Stimulated activated naive CD8-positive, alpha-beta T cell treated with anti-CD3 and anti-CD28 coated beads, Interleukin-15, Interleukin-2, amounts not matched to agents 100 ng/mL and 50 ng/mL, for 24 hours (primary cell): ENCODE measurements around the gene PNKP.

Experiments
- H3K27ac Mint-ChIP-seq: one replicate; pipeline ENCODE4 v1.8.0; 2021; ENCODE audit warnings: mild to moderate bottlenecking, mixed read lengths
- H3K27me3 Mint-ChIP-seq: one replicate; pipeline ENCODE4 v1.8.0; 2021; ENCODE audit warnings: mixed read lengths
- H3K36me3 Mint-ChIP-seq: one replicate; pipeline ENCODE4 v1.8.0; 2021; ENCODE audit warnings: low read depth, mixed read lengths
- H3K4me1 Mint-ChIP-seq: one replicate; pipeline ENCODE4 v1.8.0; 2021; ENCODE audit warnings: low read depth, mixed read lengths
- H3K4me3 Mint-ChIP-seq: one replicate; pipeline ENCODE4 v1.8.0; 2021; ENCODE audit warnings: mild to moderate bottlenecking, mixed read lengths
- H3K9me3 Mint-ChIP-seq: one replicate; pipeline ENCODE4 v1.8.0; 2021; ENCODE audit warnings: mixed read lengths

PNKP gene

DNA sequence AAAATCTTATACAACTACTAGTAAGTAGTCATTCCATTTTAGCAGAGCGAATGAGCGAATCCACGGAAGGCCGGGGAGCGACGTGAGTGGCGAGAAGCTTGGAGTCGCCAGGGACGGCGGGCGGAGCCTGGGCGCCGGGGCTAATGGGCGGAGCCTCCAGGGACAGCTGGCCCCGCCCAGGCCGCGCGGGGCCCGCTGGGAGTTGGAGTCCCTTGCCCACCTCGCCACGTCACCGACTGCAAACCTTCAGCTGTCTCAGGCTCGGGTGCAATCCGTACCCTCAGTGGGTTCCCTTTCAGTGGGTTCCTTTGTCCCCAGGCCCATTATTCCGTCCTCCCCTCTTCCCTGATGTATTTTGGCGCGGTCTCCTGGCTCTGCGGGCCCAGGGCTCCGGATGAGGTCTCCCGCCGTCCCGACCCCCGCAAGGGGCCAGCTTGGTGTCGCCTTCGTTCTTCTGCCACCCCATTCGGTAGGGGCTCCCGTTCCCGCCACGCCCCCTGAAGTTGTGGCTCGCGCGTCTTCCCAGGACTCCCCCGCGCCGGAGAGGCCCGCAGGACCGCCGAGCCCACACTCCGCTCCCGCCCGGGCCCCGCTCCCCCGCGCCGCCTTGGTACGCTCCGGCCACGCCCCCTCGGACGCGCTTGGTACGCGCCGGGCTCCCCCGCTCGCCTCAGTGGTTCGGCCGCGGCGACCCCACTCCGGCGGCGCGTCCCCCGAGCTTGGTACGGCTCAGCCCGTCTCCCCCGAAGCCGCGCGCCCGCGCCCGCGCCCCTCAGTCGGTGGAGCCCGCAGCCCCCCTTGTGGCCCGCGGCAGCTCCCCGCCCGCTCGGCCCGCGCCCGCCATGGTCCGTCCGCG, 16.7 kb downstream of the PNKP start, which contains the start of gene PTOV1:
Gene PTOV1 (plus strand): TSS at position 673 of the 856 bp plus-strand sequence.
- H3K4me1 Mint-ChIP-seq: peaks cover 45% of the 10 kb centered on the region
- H3K27me3 Mint-ChIP-seq: no peaks in the 10 kb centered on the region
- peak within 1 kb of the TSS; percentile 91 for H3K27ac Mint-ChIP-seq

DNA sequence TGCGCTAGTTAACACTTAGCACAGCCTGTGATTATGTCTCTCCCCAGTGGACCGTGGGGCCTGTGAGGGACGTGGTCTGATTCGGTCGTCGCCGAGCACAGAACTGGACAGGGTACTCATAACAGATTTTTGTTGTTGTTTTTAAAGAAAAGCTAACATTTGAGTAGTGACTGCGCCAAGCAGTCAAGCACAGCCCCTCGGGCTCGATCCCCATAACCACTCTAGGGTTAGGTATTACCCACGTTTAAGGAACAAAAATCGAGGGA, 17.2 kb downstream of the PNKP start:
- H3K27ac Mint-ChIP-seq: no peak overlapping the region
- H3K9me3 Mint-ChIP-seq: no peaks in the 10 kb centered on the region
- H3K36me3 Mint-ChIP-seq: peaks cover 8% of the 10 kb centered on the region
- H3K4me1 Mint-ChIP-seq: peaks cover 45% of the 10 kb centered on the region
- H3K4me3 Mint-ChIP-seq: peak overlapping the region; percentile 86
- no peaks in the 10 kb centered on the region for H3K27me3 Mint-ChIP-seq

More for the DNA sequence above, 16.7 kb downstream of the PNKP start, which contains the start of gene PTOV1:
- H3K36me3 Mint-ChIP-seq: peaks cover 13% of the 10 kb centered on the region
- no peaks in the 10 kb centered on the region for H3K9me3 Mint-ChIP-seq
- H3K4me3 Mint-ChIP-seq: peak within 1 kb of the TSS; percentile 86

DNA sequence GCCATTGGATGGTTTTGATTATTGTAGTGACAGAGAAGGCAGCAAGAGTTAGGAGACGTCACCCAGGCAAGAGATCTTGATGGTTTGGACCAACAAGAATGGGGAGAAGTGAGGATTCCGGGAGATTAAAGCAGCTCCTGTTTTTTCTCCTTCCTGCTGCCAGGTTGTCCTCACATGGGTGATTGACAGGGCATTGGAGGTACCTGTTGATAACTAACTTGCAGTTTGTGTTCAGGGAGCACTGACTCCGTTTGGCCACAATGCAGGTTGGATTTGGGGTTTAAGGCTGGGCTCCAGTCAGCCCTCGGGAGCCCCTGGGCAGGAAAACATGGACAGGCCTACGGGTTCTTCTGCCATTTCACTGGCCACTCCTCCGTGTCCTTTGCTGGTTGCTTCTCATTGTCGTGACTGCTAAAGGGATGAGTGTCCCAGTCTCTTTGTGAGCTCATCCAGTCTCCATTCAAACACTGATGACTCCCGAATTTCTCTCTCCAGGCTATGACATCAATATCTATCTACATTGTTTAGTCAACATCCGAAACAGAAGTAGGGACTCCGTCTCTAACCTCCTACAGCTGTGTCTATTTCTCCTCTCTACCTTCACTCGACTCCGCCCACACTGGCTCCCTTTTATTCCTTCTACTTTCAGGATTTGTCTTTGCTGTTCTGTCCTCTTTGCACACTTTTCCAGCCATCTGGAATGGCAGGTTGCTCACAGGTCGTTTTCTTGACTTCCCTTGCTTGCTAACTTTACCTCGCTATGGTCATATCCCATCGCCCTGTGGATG, 17.7 kb downstream of the PNKP start:
- no peaks in the 10 kb centered on the region for H3K27me3 Mint-ChIP-seq
- peaks cover 45% of the 10 kb centered on the region for H3K4me1 Mint-ChIP-seq
- no peaks in the 10 kb centered on the region for H3K9me3 Mint-ChIP-seq
- H3K36me3 Mint-ChIP-seq: peaks cover 8% of the 10 kb centered on the region
- H3K27ac Mint-ChIP-seq: no peak overlapping the region
- H3K4me3 Mint-ChIP-seq: peak overlapping the region; percentile 86

DNA sequence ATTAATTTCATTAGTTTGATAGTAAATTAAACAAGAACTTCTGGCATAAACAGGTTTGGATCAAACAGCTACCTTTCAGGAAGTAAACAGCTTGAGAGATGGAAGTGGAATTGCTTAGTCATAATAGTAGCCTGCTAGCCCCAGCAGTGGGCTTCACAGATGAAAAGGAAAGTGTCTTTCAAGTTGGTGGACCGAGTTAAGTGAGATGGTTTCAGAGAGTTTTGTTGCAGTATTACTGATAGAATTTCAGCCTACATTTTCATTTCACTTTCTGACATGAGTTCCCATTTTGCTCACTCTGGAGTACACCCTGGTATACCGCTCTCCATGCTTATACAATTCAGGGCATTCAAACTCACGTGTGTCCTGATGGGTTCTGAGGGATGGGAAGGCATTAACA, 18.4 kb downstream of the PNKP start:
- Mint-ChIP-seq H3K27me3 (no peaks in the 10 kb centered on the region), H3K27ac (no peak overlapping the region), H3K4me1 (peaks cover 45% of the 10 kb centered on the region), H3K9me3 (no peaks in the 10 kb centered on the region), H3K36me3 (peaks cover 8% of the 10 kb centered on the region), H3K4me3 (peak overlapping the region; percentile 8)

DNA sequence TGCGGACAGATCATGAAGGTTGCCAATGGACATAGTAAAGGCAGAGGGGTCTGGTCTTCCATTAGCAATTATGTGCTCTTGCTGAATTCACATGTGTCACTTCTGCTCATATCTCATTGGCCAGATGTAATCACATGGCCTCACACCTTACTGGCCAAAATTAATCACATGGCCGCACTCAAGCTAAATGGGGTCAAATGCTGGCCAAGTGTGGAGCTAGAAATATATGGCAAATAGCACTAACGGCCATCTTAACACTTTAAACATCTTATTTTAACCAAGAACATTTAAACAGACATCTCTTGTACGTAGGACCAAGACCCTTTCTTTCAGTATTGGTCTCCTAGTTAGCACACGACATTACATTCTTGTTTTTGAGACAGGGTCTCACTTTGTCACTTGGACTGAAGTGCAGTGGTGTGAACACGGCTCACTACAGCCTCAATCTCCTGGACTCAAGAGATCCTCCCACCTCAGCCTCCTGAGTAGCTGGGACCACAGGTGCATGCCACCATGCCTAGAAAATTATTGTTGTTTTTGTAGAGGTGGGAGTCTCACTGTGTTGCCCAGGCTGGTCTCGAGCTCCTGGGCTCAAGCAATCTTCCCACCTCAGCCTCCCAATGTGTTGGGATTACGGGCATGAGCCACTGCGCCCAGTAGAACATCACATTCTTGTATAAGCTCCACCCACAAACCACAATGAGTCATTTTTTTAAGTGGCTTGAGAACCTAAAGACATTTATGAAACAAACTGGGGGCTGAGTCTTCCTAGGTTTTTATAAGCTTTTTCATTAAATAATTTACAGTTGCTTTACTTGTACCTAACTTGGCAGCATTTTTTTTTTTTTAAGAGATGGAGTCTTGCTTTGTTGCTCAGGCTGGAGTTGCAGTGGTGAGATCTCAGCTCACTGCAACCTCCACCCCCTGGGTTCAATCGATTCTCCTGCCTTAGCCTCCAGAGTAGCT, 19.4 kb downstream of the PNKP start:
- H3K27ac Mint-ChIP-seq: no peak overlapping the region
- H3K4me1 Mint-ChIP-seq: peaks cover 38% of the 10 kb centered on the region
- no peak overlapping the region for H3K4me3 Mint-ChIP-seq
- H3K27me3 Mint-ChIP-seq: no peaks in the 10 kb centered on the region
- H3K36me3 Mint-ChIP-seq: peaks cover 8% of the 10 kb centered on the region
- H3K9me3 Mint-ChIP-seq: no peaks in the 10 kb centered on the region

DNA sequence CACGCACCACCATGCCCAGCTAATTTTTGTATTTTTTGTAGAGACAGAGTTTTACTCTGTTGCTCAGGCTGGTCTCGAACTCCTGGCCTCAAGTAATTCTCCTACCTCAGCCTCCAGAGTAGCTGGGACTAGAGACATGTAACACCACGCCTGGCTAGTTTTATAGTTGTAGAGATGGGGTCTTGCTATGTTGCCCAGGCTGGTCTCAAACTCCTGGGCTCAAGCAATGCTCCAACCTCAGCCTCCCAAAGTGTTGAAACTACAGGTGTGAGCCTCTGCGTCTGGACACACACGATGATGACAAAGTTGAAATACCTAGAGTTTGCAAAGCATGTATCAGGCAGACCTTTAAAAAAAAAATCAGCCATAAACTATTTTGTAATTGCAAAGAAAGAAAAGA, 21.0 kb downstream of the PNKP start:
- Mint-ChIP-seq H3K9me3 (no peaks in the 10 kb centered on the region), H3K4me3 (no peak overlapping the region), H3K27me3 (no peaks in the 10 kb centered on the region), H3K27ac (no peak overlapping the region), H3K36me3 (peaks cover 4% of the 10 kb centered on the region), H3K4me1 (peaks cover 27% of the 10 kb centered on the region)

DNA sequence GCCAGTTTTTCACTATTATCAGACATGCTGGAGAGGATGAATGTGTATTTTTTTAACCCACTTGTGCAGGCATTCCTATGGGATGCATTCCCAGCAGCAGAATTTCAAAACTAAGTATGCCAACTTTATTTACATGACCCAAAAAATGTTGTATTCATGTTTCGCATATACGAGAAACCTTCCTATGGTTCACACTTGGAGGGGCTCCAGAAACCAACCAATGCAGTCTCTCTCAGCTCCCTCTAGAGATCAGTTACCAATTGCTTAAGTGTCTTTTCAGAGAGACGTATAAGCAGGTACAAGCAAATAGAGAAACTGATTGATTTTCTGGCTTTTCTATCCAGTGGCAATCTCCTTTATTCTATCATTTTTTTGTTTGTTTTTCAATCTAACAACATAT, 22.0 kb downstream of the PNKP start:
- Mint-ChIP-seq H3K36me3 (peaks cover 4% of the 10 kb centered on the region), H3K27ac (no peak overlapping the region), H3K27me3 (no peaks in the 10 kb centered on the region), H3K4me1 (peaks cover 27% of the 10 kb centered on the region), H3K4me3 (no peak overlapping the region), H3K9me3 (no peaks in the 10 kb centered on the region)

DNA sequence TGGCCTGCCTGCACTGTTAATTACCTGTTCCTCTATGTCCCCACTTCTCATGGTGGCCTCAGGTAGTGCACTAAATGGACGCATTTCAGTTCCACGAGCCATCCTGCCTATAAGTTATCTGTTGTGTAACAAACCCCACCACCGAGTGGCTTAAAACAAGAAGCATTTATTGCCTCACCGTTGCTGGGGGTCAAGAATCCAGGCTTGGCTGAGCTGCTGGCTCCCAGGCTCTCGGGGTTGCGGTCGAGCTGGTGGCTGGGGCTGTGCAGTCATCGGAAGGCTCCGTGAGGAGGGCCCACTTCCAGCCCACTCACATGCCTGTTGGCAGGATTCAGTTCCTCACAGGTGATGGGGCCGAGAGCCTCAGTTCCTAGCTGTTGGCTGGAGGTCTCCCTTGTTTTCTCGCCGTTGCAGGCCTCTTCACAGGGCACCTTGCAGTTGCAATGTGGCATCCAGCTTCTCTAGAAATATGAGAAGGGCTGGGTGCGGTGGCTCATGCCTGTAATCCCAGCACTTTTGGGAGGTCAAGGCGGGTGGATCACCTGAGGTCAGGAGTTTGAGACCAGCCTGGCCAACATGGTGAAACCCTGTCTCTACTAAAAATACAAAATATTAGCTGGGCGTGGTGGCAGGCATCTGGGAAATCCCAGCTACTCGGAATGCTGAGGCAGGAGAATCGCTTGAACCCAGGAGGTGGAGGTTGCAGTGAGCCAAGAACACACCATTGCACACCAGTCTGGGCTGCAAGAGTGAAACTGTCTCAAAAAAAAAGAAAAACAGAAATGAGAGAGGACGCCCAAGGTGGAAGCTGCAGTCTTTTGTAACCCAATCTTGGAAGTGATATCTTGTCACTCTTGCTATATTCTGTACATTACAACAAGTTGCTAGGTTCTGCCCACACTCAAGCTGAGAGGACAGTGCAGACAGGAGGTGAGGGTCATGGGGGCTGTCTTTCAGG, 23.0 kb downstream of the PNKP start:
- Mint-ChIP-seq H3K4me1 (peaks cover 20% of the 10 kb centered on the region), H3K36me3 (no peaks in the 10 kb centered on the region), H3K4me3 (no peak overlapping the region), H3K9me3 (no peaks in the 10 kb centered on the region), H3K27me3 (no peaks in the 10 kb centered on the region), H3K27ac (no peak overlapping the region)

DNA sequence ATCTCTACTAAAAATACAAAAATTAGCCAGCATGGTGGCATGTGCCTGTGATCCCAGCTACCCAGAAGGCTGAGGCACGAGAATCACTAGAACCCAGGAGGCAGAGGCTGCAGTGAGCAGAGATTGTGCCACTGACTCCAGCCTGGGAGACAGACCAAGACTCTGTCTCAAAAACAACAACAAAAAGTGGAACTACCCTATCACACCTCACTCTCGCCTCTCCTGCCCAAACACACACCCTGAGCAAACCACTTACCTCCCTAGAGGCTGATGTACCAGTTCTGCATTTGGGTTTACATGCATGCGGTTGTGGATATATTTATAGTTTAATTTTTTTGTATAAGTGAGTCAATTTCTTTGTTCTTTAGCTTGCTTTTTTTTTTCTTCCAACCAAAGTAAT, 24.1 kb downstream of the PNKP start:
- Mint-ChIP-seq H3K36me3 (peaks cover 10% of the 10 kb centered on the region), H3K27ac (no peak overlapping the region), H3K4me1 (peaks cover 9% of the 10 kb centered on the region), H3K4me3 (no peak overlapping the region), H3K27me3 (no peaks in the 10 kb centered on the region), H3K9me3 (no peaks in the 10 kb centered on the region)

DNA sequence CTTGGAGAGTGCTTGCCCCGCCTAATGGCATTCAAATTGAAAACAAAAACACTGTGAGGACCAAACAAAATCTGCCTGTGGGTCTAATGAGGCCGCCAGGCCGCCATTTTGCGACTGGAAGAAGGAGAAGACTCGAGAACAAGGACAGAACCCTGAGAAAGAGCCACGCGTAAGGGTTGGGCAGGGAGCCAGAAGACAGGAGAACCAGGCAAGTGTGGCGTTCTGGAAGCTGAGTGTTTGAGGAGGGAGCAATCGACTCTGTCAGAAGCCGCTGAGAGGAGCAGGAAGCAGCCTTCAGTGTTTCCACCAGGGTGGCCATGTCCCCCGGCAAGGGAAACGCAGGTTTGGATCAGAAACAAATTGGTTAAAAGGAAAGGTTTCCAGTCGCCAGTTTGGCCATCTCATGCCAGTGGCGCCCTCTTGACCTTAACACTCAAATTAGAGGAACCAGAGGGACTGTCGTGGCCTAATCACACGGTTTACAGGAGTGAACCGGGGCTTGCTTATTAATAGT, 26.6 kb downstream of the PNKP start:
- H3K27me3 Mint-ChIP-seq: no peaks in the 10 kb centered on the region
- no peak overlapping the region for H3K27ac Mint-ChIP-seq
- no peaks in the 10 kb centered on the region for H3K9me3 Mint-ChIP-seq
- H3K4me1 Mint-ChIP-seq: no peaks in the 10 kb centered on the region
- H3K36me3 Mint-ChIP-seq: peaks cover 21% of the 10 kb centered on the region
- no peak overlapping the region for H3K4me3 Mint-ChIP-seq

DNA sequence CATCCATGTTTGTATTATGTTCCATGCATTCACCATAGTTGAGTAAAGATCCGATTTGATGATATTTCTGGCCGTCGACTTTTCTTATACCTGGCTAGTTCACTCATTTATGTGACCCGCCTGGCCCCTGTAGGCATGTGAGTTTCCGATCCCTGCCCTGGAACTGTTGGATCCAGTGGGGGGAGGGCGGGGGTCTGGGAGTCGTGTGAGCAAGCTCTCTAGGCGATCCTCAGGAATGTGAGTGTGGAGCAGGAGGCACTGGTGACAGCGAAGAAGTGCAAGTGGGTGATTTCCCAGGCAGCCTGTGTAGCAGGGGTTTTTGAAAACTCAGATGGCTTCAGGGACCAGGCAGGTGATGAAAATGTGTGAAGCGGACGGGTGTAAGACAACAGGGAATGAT, 27.1 kb downstream of the PNKP start:
- H3K4me1 Mint-ChIP-seq: no peaks in the 10 kb centered on the region
- no peak overlapping the region for H3K27ac Mint-ChIP-seq
- no peaks in the 10 kb centered on the region for H3K27me3 Mint-ChIP-seq
- no peak overlapping the region for H3K4me3 Mint-ChIP-seq
- H3K36me3 Mint-ChIP-seq: peaks cover 22% of the 10 kb centered on the region
- no peaks in the 10 kb centered on the region for H3K9me3 Mint-ChIP-seq

DNA sequence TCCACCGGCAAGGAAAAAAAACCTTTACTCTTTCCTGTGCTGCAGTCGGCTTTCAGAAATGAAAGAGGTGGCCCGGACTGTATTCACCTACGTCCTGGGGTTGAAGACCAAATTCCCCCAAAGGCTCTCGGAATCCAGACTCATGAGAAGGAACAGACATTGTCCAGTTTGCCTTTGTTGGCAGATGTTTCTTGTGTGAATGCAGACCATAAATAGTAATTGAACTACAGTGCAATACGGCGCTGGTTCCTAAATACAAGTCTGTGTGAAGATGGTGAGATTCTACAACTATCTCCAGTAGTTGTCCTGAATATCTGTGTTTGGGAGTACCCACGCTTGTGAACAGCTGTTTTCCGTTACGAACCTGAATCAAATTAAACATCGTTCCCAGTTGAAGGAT, 27.7 kb downstream of the PNKP start:
- H3K27ac Mint-ChIP-seq: no peak overlapping the region
- peaks cover 28% of the 10 kb centered on the region for H3K36me3 Mint-ChIP-seq
- H3K9me3 Mint-ChIP-seq: no peaks in the 10 kb centered on the region
- H3K4me1 Mint-ChIP-seq: no peaks in the 10 kb centered on the region
- no peaks in the 10 kb centered on the region for H3K27me3 Mint-ChIP-seq
- no peak overlapping the region for H3K4me3 Mint-ChIP-seq

DNA sequence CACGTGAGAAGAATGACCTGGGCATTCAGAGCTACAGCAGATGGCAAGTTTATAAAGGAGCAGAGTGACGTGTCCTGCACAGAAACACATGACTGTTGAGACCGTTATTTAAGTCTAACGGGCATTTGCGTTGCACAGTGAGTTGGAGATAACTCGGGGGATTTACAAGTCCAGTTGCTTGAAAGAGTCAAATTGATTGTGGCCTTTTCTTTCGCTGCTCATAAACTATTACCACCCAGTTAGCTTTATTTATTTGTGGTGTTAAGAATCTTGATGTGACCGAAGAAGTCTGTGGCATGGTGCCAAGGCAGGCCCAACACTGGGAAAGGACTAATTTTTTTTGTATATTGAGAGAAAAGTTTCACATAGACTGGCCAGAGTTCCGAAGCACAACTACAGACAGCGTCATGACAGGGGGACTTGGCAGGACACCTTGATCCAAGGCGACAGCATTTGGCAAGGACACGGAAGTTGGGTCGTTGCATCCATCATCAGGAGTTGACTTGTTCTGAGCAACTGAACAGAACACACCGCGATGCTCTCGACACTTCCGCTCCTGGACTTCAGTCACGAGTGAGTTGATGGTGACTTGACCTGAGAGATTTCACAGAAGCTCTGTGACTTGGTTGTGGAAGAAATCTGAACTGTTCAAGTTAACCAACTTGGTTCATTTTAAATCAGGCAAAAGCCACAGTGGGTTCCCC, 28.3 kb downstream of the PNKP start:
- no peak overlapping the region for H3K27ac Mint-ChIP-seq
- no peaks in the 10 kb centered on the region for H3K27me3 Mint-ChIP-seq
- no peak overlapping the region for H3K4me3 Mint-ChIP-seq
- no peaks in the 10 kb centered on the region for H3K9me3 Mint-ChIP-seq
- peaks cover 31% of the 10 kb centered on the region for H3K36me3 Mint-ChIP-seq
- no peaks in the 10 kb centered on the region for H3K4me1 Mint-ChIP-seq
